Measurements from ENCODE around the gene NIPA2. TPM values are rescaled to one million over a fixed set of nuclear protein-coding genes. Genes with fewer than 3 reads are reported as not detected.
"Not testable (repeated sequence)": the region's sequence is repeated elsewhere in the genome, so short reads cannot be mapped to it uniquely, and the experiment has no call there.

NIPA2 gene
- 56.7 TPM for polyA plus RNA-seq (2012; ENCODE audit: insufficient read depth, insufficient read length)

DNA sequence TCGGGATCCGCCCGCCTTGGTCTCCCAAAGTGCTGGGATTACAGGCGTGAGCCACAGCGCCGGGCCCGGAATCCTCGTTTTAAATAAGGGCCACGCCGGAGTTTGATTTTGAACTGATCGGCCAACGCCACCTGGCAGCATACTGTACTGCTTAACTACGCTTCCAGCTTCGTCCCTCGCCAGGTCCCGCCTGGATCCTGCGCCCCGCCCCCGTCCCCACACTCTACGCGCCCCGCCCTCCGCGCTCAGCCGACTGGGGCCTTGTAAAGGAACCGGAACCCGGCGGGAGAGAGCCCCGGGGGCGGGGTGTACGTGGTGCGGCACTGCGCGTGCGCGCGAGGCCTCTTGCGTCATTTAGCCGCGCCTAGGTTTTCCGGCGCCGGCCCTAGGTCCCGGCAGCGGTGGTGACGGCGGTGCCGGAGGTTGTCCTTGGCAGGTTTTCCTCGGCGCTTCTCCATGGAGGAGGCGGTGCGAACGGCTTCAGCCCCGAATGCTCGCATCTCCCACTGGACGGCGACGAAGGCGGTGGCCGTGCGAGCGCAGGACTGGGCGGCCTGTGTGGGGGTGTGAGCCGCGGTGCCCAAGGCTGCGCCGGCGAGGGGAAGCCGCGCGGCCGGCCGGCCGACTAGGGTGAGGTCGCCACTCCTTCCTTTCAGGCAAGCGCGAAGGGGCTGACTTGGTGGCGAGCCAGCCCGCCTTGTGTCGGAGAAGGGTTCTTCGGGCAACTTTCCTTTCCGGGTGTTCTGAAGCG lies at the start of gene NIPA2:
Gene NIPA2, plus strand, starts transcription at position 375 of the 751 bp plus-strand sequence. CDS start 13,066 bp downstream, outside the sequence.
- DNase-seq (ENCODE audit: low read depth, low spot score): peak; percentile 95
- peak within 1 kb of the TSS; percentile 81 for H3K4me3 ChIP-seq (ENCODE audit: low read length)

GRCh38 chr15:22794063-22794462 lies 44.4 kb upstream of the NIPA2 start:
- no peak overlapping the region for H3K4me3 ChIP-seq (ENCODE audit: low read length)
- peak; percentile 25 for DNase-seq (ENCODE audit: low read depth, low spot score)

DNA sequence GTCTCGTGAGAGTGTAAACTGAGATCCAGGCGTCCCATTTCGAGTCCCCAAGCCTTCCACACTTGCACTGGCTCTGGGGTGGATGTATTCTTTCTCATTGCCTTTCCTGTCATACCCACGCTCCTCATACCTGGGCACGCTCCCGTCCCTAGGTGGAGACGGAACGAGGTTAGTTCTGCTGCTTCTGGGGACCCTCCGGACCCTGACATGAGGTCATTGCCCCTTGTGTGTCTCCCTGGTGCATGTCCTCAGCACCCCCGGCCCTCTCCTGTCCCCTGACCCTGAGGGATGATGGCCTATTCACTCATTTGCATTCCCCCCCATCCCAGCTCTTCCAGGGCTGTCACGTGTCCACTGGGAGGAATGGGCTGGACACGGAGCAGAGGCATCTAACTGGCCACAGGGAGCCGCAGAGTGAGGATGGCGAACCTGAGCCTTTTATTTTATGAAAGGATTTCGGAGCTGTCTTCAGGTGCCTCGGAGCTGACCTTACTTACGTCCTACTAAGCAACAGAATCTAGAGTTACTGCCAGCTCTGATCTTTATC lies 43.8 kb upstream of the NIPA2 start:
- no peak for DNase-seq (ENCODE audit: low read depth, low spot score)

DNA sequence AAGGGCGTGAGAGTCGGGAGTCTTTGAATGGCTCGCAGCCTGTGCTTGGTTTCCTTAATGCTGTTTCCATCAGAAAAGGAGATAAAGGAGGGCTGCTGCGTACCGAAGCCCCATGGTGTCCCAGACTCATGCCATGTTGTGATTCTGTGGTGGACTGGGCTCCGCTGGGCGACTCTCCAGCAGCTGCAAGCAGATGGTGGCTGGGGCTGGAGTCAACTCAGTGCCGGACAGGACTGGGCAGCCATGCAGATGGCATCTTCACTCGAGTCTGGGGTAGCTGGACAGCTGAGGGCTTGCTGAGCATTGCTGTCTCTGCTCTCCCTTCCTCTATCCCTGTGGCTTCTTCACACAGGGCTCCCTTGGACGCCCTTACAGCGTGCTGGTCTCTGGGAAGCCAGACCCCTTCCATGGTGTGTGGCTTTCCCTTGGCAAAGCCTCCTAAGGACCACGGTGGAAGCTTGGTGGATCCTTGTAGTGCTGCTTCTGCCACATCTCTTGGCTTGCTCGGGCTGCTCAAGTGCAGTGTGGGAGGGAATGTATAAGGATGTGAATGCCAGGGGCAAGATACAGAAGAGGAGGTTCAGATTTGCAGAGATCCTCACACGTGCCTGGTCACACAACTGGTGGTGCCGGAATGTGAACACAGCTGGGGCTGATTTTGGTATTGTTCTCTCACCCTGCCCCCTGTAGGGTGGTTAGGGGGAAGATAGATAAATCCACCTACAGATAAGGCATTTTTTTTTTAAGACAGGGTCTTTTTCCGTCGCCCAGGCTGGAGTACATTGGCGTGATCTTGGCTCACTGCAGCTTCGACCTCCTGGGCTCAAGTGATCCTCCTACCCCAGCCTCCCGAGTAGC lies 43.0 kb upstream of the NIPA2 start:
- no peak for DNase-seq (ENCODE audit: low read depth, low spot score)

More for the DNA sequence above, 43.8 kb upstream of the NIPA2 start:
- H3K4me3 ChIP-seq (ENCODE audit: low read length): no peak overlapping the region

GRCh38 chr15:22796079-22796478 lies 42.4 kb upstream of the NIPA2 start:
- DNase-seq (ENCODE audit: low read depth, low spot score): no peak
- H3K4me3 ChIP-seq (ENCODE audit: low read length): no peak overlapping the region

More for the DNA sequence above, 43.0 kb upstream of the NIPA2 start:
- H3K4me3 ChIP-seq (ENCODE audit: low read length): no peak overlapping the region

- DNase-seq (ENCODE audit: low read depth, low spot score): no peak
Measured at GRCh38 chr15:22799902-22800301, 38.6 kb upstream of the NIPA2 start.

DNA sequence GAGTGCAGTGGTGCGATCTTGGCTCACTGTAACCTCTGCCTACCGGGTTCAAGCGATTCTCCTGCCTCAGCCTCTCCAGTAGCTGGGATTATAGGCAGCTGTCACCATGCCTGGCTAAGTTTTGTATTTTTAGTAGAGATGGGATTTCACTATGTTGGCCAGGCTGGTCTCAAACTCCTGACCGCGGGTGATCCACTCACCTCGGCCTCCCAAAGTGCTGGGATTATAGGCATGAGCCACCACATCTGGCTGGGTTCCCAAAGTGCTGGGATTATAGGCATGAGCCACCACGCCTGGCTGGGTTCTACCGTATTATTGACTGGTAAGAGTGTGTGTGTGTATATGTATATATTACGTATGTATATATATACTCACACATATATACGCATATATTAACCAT lies 35.5 kb upstream of the NIPA2 start:
- not testable (repeated sequence) for DNase-seq (ENCODE audit: low read depth, low spot score); H3K4me3 ChIP-seq (ENCODE audit: low read length)

More at GRCh38 chr15:22799902-22800301, 38.6 kb upstream of the NIPA2 start:
- no peak overlapping the region for H3K4me3 ChIP-seq (ENCODE audit: low read length)

DNA sequence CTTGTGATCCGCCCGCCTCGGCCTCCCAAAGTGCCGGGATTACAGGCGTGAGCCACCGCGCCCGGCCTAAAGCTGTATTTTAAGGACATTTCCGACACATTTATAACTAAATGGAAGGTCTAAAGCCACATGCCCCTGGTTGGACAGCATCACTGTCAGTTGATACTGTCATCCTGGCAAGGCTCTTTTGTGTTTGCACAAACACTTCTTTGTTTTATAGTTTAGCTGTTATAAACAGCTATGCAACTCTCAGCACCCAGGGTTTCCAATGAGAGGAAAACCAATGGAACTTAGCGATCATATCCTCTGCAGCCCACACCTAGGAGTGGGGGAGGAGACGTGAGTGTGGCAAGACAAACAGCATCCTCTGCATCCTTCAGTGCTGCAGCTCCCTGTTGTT lies 32.3 kb upstream of the NIPA2 start:
- H3K4me3 ChIP-seq (ENCODE audit: low read length): no peak overlapping the region
- DNase-seq (ENCODE audit: low read depth, low spot score): no peak

DNA sequence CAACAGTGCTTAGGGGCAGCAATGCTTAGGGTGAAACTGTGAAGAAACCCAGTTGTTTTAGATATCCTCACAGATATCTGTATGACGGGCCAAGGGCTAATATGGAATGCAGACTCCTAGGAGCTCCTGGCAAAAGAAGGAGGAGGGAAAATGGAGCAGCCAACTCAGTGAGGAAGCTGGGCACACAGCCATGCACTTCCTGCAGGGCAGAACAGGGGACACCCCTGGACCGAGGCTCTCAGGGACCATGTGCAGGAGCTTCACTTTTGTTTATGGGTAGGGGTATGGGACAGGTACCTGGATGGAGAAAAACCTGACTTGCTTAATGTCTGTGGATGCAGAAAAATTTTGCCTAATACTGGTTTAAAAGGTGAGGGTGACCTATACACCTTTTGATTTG lies 31.8 kb upstream of the NIPA2 start:
- H3K4me3 ChIP-seq (ENCODE audit: low read length): no peak overlapping the region
- no peak for DNase-seq (ENCODE audit: low read depth, low spot score)

DNA sequence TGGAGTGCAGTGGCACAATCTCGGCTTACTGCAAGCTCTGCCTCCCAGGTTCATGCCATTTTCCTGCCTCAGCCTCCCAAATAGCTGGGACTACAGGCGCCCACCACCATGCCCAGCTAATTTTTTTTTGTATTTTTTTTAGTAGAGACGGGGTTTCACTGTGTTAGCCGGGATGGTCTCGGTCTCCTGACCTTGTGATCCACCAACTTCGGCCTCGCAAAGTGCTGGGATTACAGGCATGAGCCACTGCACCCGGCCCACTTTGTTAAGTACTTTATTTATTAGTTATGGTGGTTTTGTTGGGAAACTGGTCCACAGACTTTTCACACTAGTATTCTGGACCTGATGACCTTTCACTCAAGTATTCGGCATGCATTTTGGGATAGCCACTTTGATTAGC lies 30.6 kb upstream of the NIPA2 start:
- H3K4me3 ChIP-seq (ENCODE audit: low read length); DNase-seq (ENCODE audit: low read depth, low spot score): not testable (repeated sequence)

DNA sequence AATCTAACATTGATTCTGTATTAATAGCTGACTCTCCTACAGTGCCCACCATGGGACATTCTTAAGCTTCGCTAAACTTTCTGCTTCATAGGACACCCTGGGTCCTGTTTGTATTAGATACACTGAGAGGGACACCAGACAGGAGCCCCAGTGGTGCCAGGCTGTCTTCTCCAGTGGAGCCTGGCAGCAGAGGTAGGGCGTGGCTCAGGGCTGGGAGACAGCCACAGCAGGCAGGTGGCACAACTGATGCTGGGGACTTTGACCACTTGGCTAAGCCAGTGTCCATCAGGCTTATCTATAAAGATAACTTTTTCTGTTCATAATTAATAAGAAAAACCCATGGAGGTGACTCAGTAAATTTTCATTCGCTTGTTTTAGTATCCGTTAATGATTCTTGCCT lies 30.2 kb upstream of the NIPA2 start:
- no peak for DNase-seq (ENCODE audit: low read depth, low spot score)
- H3K4me3 ChIP-seq (ENCODE audit: low read length): no peak overlapping the region

GRCh38 chr15:22808761-22809280 lies 29.6 kb upstream of the NIPA2 start:
- H3K4me3 ChIP-seq (ENCODE audit: low read length): no peak overlapping the region
- DNase-seq (ENCODE audit: low read depth, low spot score): no peak

GRCh38 chr15:22810033-22810852 lies 28.2 kb upstream of the NIPA2 start:
- no peak overlapping the region for H3K4me3 ChIP-seq (ENCODE audit: low read length)

DNA sequence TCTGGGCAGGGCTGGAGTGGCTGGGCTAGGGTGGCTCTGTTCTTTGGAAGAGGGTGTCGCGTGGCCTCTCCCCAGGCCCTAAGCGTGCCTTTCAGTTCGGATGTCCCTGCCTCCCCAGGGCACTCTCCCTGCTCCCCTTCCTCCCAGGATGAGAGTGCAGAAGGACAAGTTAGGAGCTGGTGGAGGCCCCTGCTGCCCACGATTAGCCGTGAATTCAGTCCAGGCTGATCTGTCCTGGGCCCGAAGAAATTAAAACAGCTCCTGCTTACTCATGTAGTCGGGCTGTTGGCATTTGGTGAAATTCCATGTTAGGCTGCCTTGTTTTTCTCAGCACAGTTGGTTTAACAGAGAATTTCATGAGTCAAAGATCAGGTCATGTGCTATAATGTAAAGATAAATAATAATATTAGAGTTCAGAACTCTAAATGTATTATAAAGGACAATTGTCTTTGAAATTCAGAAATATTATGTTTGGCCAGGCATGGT lies 27.6 kb upstream of the NIPA2 start:
- DNase-seq (ENCODE audit: low read depth, low spot score): no peak
- no peak overlapping the region for H3K4me3 ChIP-seq (ENCODE audit: low read length)

More at GRCh38 chr15:22810033-22810852, 28.2 kb upstream of the NIPA2 start:
- no peak for DNase-seq (ENCODE audit: low read depth, low spot score)

- no peak for DNase-seq (ENCODE audit: low read depth, low spot score)
- H3K4me3 ChIP-seq (ENCODE audit: low read length): no peak overlapping the region
Measured at GRCh38 chr15:22811640-22812039, 26.8 kb upstream of the NIPA2 start.

GRCh38 chr15:22813844-22814243 lies 24.6 kb upstream of the NIPA2 start:
- no peak overlapping the region for H3K4me3 ChIP-seq (ENCODE audit: low read length)
- DNase-seq (ENCODE audit: low read depth, low spot score): no peak

GRCh38 chr15:22815766-22816165 lies 22.7 kb upstream of the NIPA2 start:
- no peak overlapping the region for H3K4me3 ChIP-seq (ENCODE audit: low read length)
- no peak for DNase-seq (ENCODE audit: low read depth, low spot score)

DNA sequence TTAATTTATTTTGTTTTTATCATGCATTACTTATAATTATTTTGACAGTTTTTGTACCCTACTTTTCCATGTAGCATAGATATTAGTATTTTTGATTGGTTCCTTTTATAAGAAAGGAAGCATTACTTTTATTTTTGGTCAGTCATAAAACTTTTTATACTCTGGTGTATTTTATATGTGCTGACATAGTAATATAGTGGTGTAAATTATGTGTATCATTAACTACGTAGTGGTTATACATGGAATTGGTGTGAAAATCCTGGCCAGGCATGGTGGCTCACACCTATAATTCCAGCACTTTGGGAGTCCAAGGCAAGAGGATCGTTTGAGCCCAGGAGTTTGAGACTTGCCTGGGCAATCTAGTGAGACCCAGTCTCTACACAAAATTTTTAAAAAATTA lies 18.8 kb upstream of the NIPA2 start:
- DNase-seq (ENCODE audit: low read depth, low spot score): no peak
- H3K4me3 ChIP-seq (ENCODE audit: low read length): no peak overlapping the region

All from Jurkat, Clone E6-1 (cell line).